Subcutaneous adipose tissue (tissue), 4 donors: ENCODE results near the gene TNS1. TPM values are rescaled to one million over a fixed set of nuclear protein-coding genes. Genes with fewer than 3 reads are reported as not detected.

Source experiments
- CTCF ChIP-seq: fragments of 450-650 bp; IDR thresholded peaks from one replicate; pipeline ENCODE4 v1.5.1; 2016; ENCODE audit warnings: low read depth, mild to moderate bottlenecking, control low read depth, antibody characterized with exemption, moderate library complexity
- total RNA-seq, 4 donors: library from RNA; depleted of rRNA; stranded (reverse); fragments of >200 nt; gene quantifications; one replicate each; pipeline ENCODE4 v1.1.0, GENCODE V29; 2016

TNS1 gene
- total RNA-seq, 4 donors from 2014 or later, result 310 to 1,168 (median 450) TPM

GRCh38 chr2:217847115-217847514, 155.7 kb downstream of the TNS1 start:
- no peak for TF ChIP-seq CTCF

- no peak for TF ChIP-seq CTCF
Observed at GRCh38 chr2:217846321-217846743, 156.5 kb downstream of the TNS1 start.

GRCh38 chr2:217845301-217845700, 157.5 kb downstream of the TNS1 start:
- no peak for TF ChIP-seq CTCF

- TF ChIP-seq CTCF, result no peak
Observed at GRCh38 chr2:217844696-217845095, 158.1 kb downstream of the TNS1 start.

GRCh38 chr2:217843324-217843723, 159.5 kb downstream of the TNS1 start:
- no peak for TF ChIP-seq CTCF

- no peak for TF ChIP-seq CTCF
Observed at GRCh38 chr2:217842017-217842416, 160.8 kb downstream of the TNS1 start.

GRCh38 chr2:217840522-217840921, 162.3 kb downstream of the TNS1 start:
- TF ChIP-seq CTCF, result no peak
